ENCODE results near the gene GTF2H3.
"Not testable (repeated sequence)": the region's sequence is repeated elsewhere in the genome, so short reads cannot be mapped to it uniquely, and the experiment has no call there.

GTF2H3 gene

GRCh38 chr12:123602651-123603195, 30.9 kb upstream of the GTF2H3 start:
- H3K36me3 ChIP-seq, result peaks cover 53 to 68% (median 59%) of the 10 kb centered on the region in 11 experiments
- H4K20me1 ChIP-seq, result peaks cover 2 to 54% (median 44%) of the 10 kb centered on the region in 11 experiments; a peak in 19 of 22 replicates
- no peak for TF ChIP-seq Cebpa-rat (IDR thresholded peaks at IDR 0.05)
- H3K9ac ChIP-seq, result peak overlapping the region; percentile 90 to 96 (median 93)
- H3K27me3 ChIP-seq, result no peaks in the 10 kb centered on the region
- H3K9me3 ChIP-seq (replicated peaks in 1 of 11), result no peaks in the 10 kb centered on the region
- H3K4me3 ChIP-seq, result peak overlapping the region; percentile 81 to 100 (median 97)
- peaks cover 23 to 29% (median 26%) of the 10 kb centered on the region in 10 experiments for H3K4me1 ChIP-seq
- peak overlapping the region; percentile 82 to 96 (median 92); a peak in 20 of 22 replicates for H3K27ac ChIP-seq
- H3K4me2 ChIP-seq, result peak overlapping the region; percentile 88 to 100 (median 95)

- Histone ChIP-seq H3K9ac (peak overlapping the region; percentile 90 to 96 (median 93); a peak in 14 of 22 replicates), H4K20me1 (peaks cover 0 to 62% (median 52%) of the 10 kb centered on the region in 11 experiments; a peak in 18 of 22 replicates), H3K4me1 (peaks cover 23 to 29% (median 26%) of the 10 kb centered on the region in 10 experiments), H3K4me2 (peak overlapping the region; percentile 88 to 100 (median 95)), H3K36me3 (peaks cover 53 to 68% (median 59%) of the 10 kb centered on the region in 11 experiments), H3K4me3 (peak overlapping the region; percentile 81 to 100 (median 97); a peak in 17 of 20 replicates)
- not testable (repeated sequence) for H3K27ac ChIP-seq; H3K9me3 ChIP-seq (replicated peaks in 1 of 11); H3K27me3 ChIP-seq
Observed at GRCh38 chr12:123603495-123603894, 30.1 kb upstream of the GTF2H3 start.

DNA sequence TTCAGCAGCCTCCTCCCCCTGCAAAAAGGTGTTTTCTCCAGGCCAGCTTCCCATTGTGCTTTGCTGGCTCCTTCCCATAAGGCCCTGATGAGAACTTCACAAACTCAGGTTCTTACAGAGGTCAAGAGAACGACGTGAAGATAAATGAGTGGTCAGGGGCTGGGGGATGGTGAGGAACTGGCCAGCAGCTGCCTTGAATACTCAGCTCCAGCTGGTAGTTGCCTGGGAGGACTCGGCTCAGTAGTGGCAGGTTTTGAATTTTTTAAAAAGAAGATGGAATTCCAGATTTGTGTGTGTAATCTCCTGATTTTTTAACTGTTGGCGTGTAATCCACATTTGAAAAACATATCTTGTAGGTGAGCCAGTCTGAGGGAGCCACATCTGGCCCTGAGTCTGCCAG, 25.9 kb upstream of the GTF2H3 start:
- Histone ChIP-seq H3K9ac (no peak overlapping the region), H3K27me3 (no peaks in the 10 kb centered on the region), H3K36me3 (peaks cover 91 to 94% (median 93%) of the 10 kb centered on the region in 11 experiments), H3K4me1 (peaks cover 11 to 18% (median 15%) of the 10 kb centered on the region in 10 experiments), H3K4me3 (no peak overlapping the region), H3K4me2 (no peak overlapping the region), H3K9me3 (replicated peaks in 1 of 11) (no peaks in the 10 kb centered on the region), H3K27ac (no peak overlapping the region), H4K20me1 (peaks cover 0 to 99% (median 82%) of the 10 kb centered on the region in 11 experiments; a peak in 18 of 22 replicates)
- TF ChIP-seq Cebpa-rat (IDR thresholded peaks at IDR 0.05), result no peak

GRCh38 chr12:123608182-123608581, 25.4 kb upstream of the GTF2H3 start:
- H3K4me2 ChIP-seq, result no peak overlapping the region
- H3K4me1 ChIP-seq, result peaks cover 7 to 13% (median 11%) of the 10 kb centered on the region in 10 experiments
- H3K27me3 ChIP-seq, result no peaks in the 10 kb centered on the region
- H3K27ac ChIP-seq, result no peak overlapping the region
- peaks cover 95 to 99% (median 97%) of the 10 kb centered on the region in 11 experiments for H3K36me3 ChIP-seq
- no peak for TF ChIP-seq Cebpa-rat (IDR thresholded peaks at IDR 0.05)
- H3K9me3 ChIP-seq (replicated peaks in 1 of 11), result no peaks in the 10 kb centered on the region
- H4K20me1 ChIP-seq, result peaks cover 0 to 99% (median 86%) of the 10 kb centered on the region in 11 experiments; a peak in 18 of 22 replicates
- no peak overlapping the region for H3K4me3 ChIP-seq
- H3K9ac ChIP-seq, result no peak overlapping the region

GRCh38 chr12:123614110-123614509, 19.5 kb upstream of the GTF2H3 start:
- no peaks in the 10 kb centered on the region for H3K9me3 ChIP-seq (replicated peaks in 1 of 11)
- H3K27ac ChIP-seq, result no peak overlapping the region
- H4K20me1 ChIP-seq, result peaks cover 0 to 97% (median 57%) of the 10 kb centered on the region in 11 experiments; a peak in 17 of 22 replicates
- no peak overlapping the region for H3K4me2 ChIP-seq
- no peak for TF ChIP-seq Cebpa-rat (IDR thresholded peaks at IDR 0.05)
- peaks cover 95 to 100% (median 100%) of the 10 kb centered on the region in 11 experiments for H3K36me3 ChIP-seq
- H3K27me3 ChIP-seq, result no peaks in the 10 kb centered on the region
- no peak overlapping the region for H3K4me3 ChIP-seq
- no peaks in the 10 kb centered on the region for H3K4me1 ChIP-seq
- H3K9ac ChIP-seq, result no peak overlapping the region

DNA sequence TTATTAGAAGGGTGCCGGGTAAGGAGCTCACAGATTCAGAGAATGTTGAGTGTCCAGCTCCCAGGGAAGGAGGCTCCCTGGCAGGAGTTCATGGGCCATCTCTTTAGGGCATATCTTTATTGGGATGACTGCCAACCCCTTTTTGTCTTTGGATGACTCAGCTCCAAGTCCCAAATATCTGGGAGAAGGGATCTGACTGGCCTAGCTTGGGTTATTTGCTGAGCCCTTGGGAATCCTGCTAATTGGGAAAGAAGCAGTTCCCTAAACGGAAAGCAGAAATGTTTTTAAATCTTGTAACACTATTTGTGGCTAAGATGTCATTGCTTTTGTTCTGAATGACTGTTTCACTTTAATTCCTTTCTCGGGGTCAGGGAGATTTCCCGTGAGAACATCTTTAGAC, 19.1 kb upstream of the GTF2H3 start:
- H3K27me3 ChIP-seq, result no peaks in the 10 kb centered on the region
- no peak overlapping the region for H3K4me2 ChIP-seq
- no peak for TF ChIP-seq Cebpa-rat (IDR thresholded peaks at IDR 0.05)
- H3K36me3 ChIP-seq, result peaks cover 95 to 100% (median 100%) of the 10 kb centered on the region in 11 experiments
- H3K4me3 ChIP-seq, result no peak overlapping the region
- peaks cover 0 to 97% (median 57%) of the 10 kb centered on the region in 11 experiments; a peak in 17 of 22 replicates for H4K20me1 ChIP-seq
- H3K9me3 ChIP-seq (replicated peaks in 1 of 11), result no peaks in the 10 kb centered on the region
- no peak overlapping the region for H3K9ac ChIP-seq
- H3K27ac ChIP-seq, result no peak overlapping the region
- H3K4me1 ChIP-seq, result no peaks in the 10 kb centered on the region

DNA sequence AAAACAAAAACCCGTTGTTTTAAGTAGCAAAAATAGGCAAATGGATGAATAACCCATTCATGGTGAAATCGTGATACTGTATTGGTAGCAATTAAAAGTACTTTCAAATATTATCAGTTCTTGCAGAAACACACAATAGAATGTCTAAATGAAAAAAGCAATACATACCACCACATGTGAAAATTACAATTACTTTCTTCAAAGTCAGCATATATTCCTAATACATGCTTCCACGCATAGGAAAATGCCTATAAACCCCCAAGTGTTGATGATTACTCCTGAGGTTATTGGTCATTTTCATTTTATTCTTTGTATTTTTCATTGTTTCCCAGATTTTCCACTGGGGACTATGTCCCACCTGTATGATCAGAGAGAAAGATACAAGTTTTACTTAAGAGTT, 16.5 kb upstream of the GTF2H3 start:
- no peak for TF ChIP-seq Cebpa-rat (IDR thresholded peaks at IDR 0.05)
- H3K4me3 ChIP-seq, result no peak overlapping the region
- peaks cover 94 to 100% (median 99%) of the 10 kb centered on the region in 11 experiments for H3K36me3 ChIP-seq
- no peaks in the 10 kb centered on the region for H3K27me3 ChIP-seq
- no peaks in the 10 kb centered on the region for H3K9me3 ChIP-seq (replicated peaks in 1 of 11)
- H3K4me1 ChIP-seq, result no peaks in the 10 kb centered on the region
- H3K4me2 ChIP-seq, result no peak overlapping the region
- no peak overlapping the region for H3K9ac ChIP-seq
- no peak overlapping the region for H3K27ac ChIP-seq
- H4K20me1 ChIP-seq, result peaks cover 0 to 91% (median 51%) of the 10 kb centered on the region in 11 experiments; a peak in 18 of 22 replicates

DNA sequence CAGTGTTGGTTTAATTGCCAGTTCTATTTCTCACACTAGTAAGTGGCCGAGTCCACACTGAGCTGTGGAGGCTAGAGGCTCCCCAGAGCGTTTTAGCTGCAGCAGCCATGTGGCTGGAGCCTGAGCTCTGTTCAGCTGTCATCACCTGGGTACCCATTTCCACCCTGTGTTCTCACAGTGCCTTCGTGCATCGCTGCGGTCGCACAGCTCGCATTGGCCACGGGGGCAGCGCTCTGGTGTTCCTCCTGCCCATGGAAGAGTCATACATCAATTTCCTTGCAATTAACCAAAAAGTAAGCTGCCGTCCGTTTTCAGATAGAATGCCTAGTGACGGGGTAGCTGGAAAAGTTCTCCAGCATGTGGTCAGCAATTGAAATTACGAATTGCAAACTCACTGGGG, 16.0 kb upstream of the GTF2H3 start:
- TF ChIP-seq Cebpa-rat (IDR thresholded peaks at IDR 0.05), result no peak
- no peak overlapping the region for H3K4me2 ChIP-seq
- H3K4me1 ChIP-seq, result no peaks in the 10 kb centered on the region
- no peaks in the 10 kb centered on the region for H3K27me3 ChIP-seq
- no peak overlapping the region for H3K27ac ChIP-seq
- no peak overlapping the region for H3K4me3 ChIP-seq
- no peak overlapping the region for H3K9ac ChIP-seq
- no peaks in the 10 kb centered on the region for H3K9me3 ChIP-seq (replicated peaks in 1 of 11)
- H4K20me1 ChIP-seq, result peaks cover 0 to 91% (median 50%) of the 10 kb centered on the region in 11 experiments; a peak in 18 of 22 replicates
- peaks cover 94 to 100% (median 99%) of the 10 kb centered on the region in 11 experiments for H3K36me3 ChIP-seq

DNA sequence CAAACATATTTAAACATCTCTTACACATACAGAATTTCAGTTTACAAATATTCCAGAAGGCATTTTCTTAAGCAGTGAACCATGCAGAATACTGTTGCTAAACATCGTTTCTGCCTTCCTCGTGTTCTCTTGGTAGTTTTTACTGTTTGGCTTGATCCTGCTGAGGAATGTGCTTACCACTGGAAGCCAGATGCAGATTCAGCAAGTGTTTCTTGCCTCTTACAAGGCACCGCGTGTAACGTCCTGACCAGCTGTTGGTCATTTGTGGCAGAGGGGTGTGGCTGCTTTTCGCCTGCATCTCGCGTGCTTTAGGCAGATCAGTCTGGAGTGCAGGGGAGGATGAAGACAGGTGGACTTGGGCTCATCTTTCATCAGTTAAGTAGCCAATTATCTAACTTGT, 12.5 kb upstream of the GTF2H3 start:
- Histone ChIP-seq H3K4me2 (no peak overlapping the region), H3K27ac (no peak overlapping the region), H3K9me3 (replicated peaks in 1 of 11) (no peaks in the 10 kb centered on the region), H3K9ac (0 out of 22 replicates have a peak overlapping the region, but pooled peaks of 1 of the 11 experiments have one; percentile 2), H3K27me3 (no peaks in the 10 kb centered on the region), H3K36me3 (peaks cover 92 to 100% (median 97%) of the 10 kb centered on the region in 11 experiments), H3K4me1 (no peaks in the 10 kb centered on the region), H4K20me1 (peaks cover 0 to 80% (median 37%) of the 10 kb centered on the region in 11 experiments; a peak in 17 of 22 replicates), H3K4me3 (no peak overlapping the region)
- TF ChIP-seq Cebpa-rat (IDR thresholded peaks at IDR 0.05), result no peak

Measured in BLaER1 treated with 17β-estradiol and CSF1 and Interleukin-3, amounts not matched to agents 10 nM and 100 nM (cell line).